Sigmoid colon (tissue), 7 donors: Measurements from ENCODE around the gene MFSD6L. TPM values are rescaled to one million over a fixed set of nuclear protein-coding genes. Genes with fewer than 3 reads are reported as not detected.

Source experiments
- DNase-seq: peaks from one replicate; pipeline ENCODE4 v3.0.0-alpha.2; 2019
- H3K27ac ChIP-seq, 4 donors: fragments of 200-600 bp; sonication (generic); one replicate each; pipeline ENCODE4 v1.5.1; 2016 to 2019; ENCODE audit warnings: mild to moderate bottlenecking in 1 of 4
- H3K27me3 ChIP-seq, 3 donors: fragments of 200-600 bp; sonication (generic); one replicate each; pipeline ENCODE4 v1.5.1; 2019; ENCODE audit warnings: mild to moderate bottlenecking in 1 of 3
- H3K36me3 ChIP-seq, 4 donors: fragments of 200-600 bp; sonication (generic); one replicate each; pipeline ENCODE4 v1.5.1; 2016 to 2019
- H3K4me1 ChIP-seq, 4 donors: fragments of 200-600 bp; sonication (generic); one replicate each; pipeline ENCODE4 v1.5.1; 2017 to 2019
- H3K4me3 ChIP-seq, 4 donors: fragments of 200-600 bp; sonication (generic); one replicate each; pipeline ENCODE4 v1.5.1; 2017 to 2019; ENCODE audit warnings: mild to moderate bottlenecking in 2 of 4, moderate library complexity in 1 of 4
- H3K9me3 ChIP-seq, 4 donors: fragments of 200-600 bp in 3 of 4; sonication (generic) in 3 of 4; one replicate each; pipeline versions ENCODE4 v1.5.1 to v1.6.1; 2013 to 2019
- CTCF ChIP-seq, 4 experiments: fragments of 450-650 bp in 3 of 4; fragments of 200-600 bp in 1 of 4; IDR thresholded peaks; one replicate each; pipeline ENCODE4 v1.5.1; 2016 to 2019; ENCODE audit warnings: antibody characterized with exemption in 4 of 4, mild to moderate bottlenecking in 3 of 4, moderate library complexity in 2 of 4
- EP300 ChIP-seq, 4 donors: sonication (generic); formaldehyde crosslinking; IDR thresholded peaks; one replicate each; pipeline ENCODE4 v1.6.1; 2017; ENCODE audit warnings: antibody characterized with exemption in 4 of 4
- POLR2A ChIP-seq, 2 donors: fragments of 450-650 bp; IDR thresholded peaks; one replicate each; pipeline ENCODE4 v1.6.1; 2016; ENCODE audit warnings: antibody characterized with exemption in 2 of 2, mild to moderate bottlenecking in 2 of 2, moderate library complexity in 2 of 2
- POLR2AphosphoS5 ChIP-seq, 4 donors: sonication (generic); formaldehyde crosslinking; IDR thresholded peaks; one replicate each; pipeline ENCODE4 v1.6.1; 2017; ENCODE audit warnings: antibody characterized with exemption in 4 of 4
- whole genome bisulfite sequencing, 2 donors: extraction: QIAGEN DNeasy Blood & Tissue Kit; methylation state at CpG; one replicate each; pipeline ENCODE4 v1.1.7; 2013; 5-methylcytosine and 5-hydroxymethylcytosine counted together
- intact Hi-C: fragments of 100-400 bp; cut with DNase I; formaldehyde crosslinking; loops from one replicate; pipeline ENCODE4 v1.15.1; 2023
- polyA plus RNA-seq, 3 donors: library from polyadenylated mRNA; stranded (reverse); fragments of 200-250 nt; gene quantifications; one replicate each; pipeline ENCODE4 v1.2.3, GENCODE V29; 2013
- total RNA-seq, 4 donors: library from RNA; depleted of rRNA; stranded (reverse); fragments of >200 nt; gene quantifications; one replicate each; pipeline ENCODE4 v1.1.0, GENCODE V29; 2016
- donor health status: healthy with polysubstance abuse.
- donor health status: Bipolar disorder and iron deficiency.
- donor health status: healthy.

Gene MFSD6L
- total and polyA plus RNA-seq, 7 donors = 0.69 to 4.9 (median 1.2) TPM; not detected in 4

- Histone ChIP-seq H3K27ac (no peak overlapping the region), H3K9me3 (no peaks in the 10 kb centered on the region), H3K4me3 (no peak overlapping the region), H3K4me1 (no peaks in the 10 kb centered on the region), H3K36me3 (no peaks in the 10 kb centered on the region), H3K27me3 (peaks cover 0 to 35% (median 13%) of the 10 kb centered on the region in 3 donors)
- peak; percentile 57 for DNase-seq
- intact Hi-C loops = no loop called here
- 32 to 61% methylated on average over 8 of the region's 8 CpGs for WGBS, 2 donors
- no peak for TF ChIP-seq EP300 (IDR thresholded peaks at IDR 0.05)
- no peak for TF ChIP-seq POLR2A (IDR thresholded peaks at IDR 0.05)
- TF ChIP-seq POLR2AphosphoS5 (IDR thresholded peaks at IDR 0.05) = no peak
- TF ChIP-seq CTCF (IDR thresholded peaks at IDR 0.05) = no peak
Observed at GRCh38 chr17:8837563-8838075, 38.5 kb upstream of the MFSD6L start.

GRCh38 chr17:8836821-8837562 is 37.8 kb upstream of the MFSD6L start:
- no peaks in the 10 kb centered on the region for H3K9me3 ChIP-seq
- 61 to 75% methylated on average over 15 of the region's 15 CpGs for WGBS, 2 donors
- H3K4me1 ChIP-seq = no peaks in the 10 kb centered on the region
- H3K27ac ChIP-seq = no peak overlapping the region
- no peak for TF ChIP-seq POLR2AphosphoS5 (IDR thresholded peaks at IDR 0.05)
- no peak for TF ChIP-seq EP300 (IDR thresholded peaks at IDR 0.05)
- TF ChIP-seq CTCF (IDR thresholded peaks at IDR 0.05) = no peak
- TF ChIP-seq POLR2A (IDR thresholded peaks at IDR 0.05) = no peak
- no peaks in the 10 kb centered on the region for H3K36me3 ChIP-seq
- intact Hi-C loops = no loop called here
- peaks cover 0 to 39% (median 14%) of the 10 kb centered on the region in 3 donors for H3K27me3 ChIP-seq
- peak; percentile 40 for DNase-seq
- H3K4me3 ChIP-seq = no peak overlapping the region

- TF ChIP-seq CTCF (IDR thresholded peaks at IDR 0.05) (no peak), EP300 (IDR thresholded peaks at IDR 0.05) (no peak), POLR2AphosphoS5 (IDR thresholded peaks at IDR 0.05) (no peak), POLR2A (IDR thresholded peaks at IDR 0.05) (no peak)
- Histone ChIP-seq H3K27ac (no peak overlapping the region), H3K36me3 (no peaks in the 10 kb centered on the region), H3K4me1 (no peaks in the 10 kb centered on the region), H3K4me3 (no peak overlapping the region), H3K27me3 (peaks cover 0 to 44% (median 19%) of the 10 kb centered on the region in 3 donors), H3K9me3 (no peaks in the 10 kb centered on the region)
- WGBS, 2 donors = 86 to 90% methylated on average over 6 of the region's 6 CpGs
- DNase-seq = no peak
- intact Hi-C loops = no loop called here
Observed at GRCh38 chr17:8835631-8836364, 36.6 kb upstream of the MFSD6L start.

GRCh38 chr17:8835106-8835505 is 35.9 kb upstream of the MFSD6L start:
- no peak for DNase-seq
- H3K9me3 ChIP-seq = no peaks in the 10 kb centered on the region
- 90 to 91% methylated on average over 14 of the region's 14 CpGs for WGBS, 2 donors
- TF ChIP-seq EP300 (IDR thresholded peaks at IDR 0.05) (no peak), POLR2AphosphoS5 (IDR thresholded peaks at IDR 0.05) (no peak), POLR2A (IDR thresholded peaks at IDR 0.05) (no peak), CTCF (IDR thresholded peaks at IDR 0.05) (no peak)
- no peak overlapping the region for H3K27ac ChIP-seq
- intact Hi-C loops = no loop called here
- H3K4me1 ChIP-seq = no peaks in the 10 kb centered on the region
- H3K27me3 ChIP-seq = peaks cover 0 to 48% (median 19%) of the 10 kb centered on the region in 3 donors
- H3K4me3 ChIP-seq = no peak overlapping the region
- no peaks in the 10 kb centered on the region for H3K36me3 ChIP-seq
